K562 (cell line): ENCODE results near the gene ARHGDIA. TPM values are rescaled to one million over a fixed set of nuclear protein-coding genes. Genes with fewer than 3 reads are reported as not detected.

Experiments
- ATF7 ChIP-seq: fragments of 450-650 bp; IDR thresholded peaks from 2 replicates; pipeline ENCODE4 v1.7.1; 2014; ENCODE audit warnings: mild to moderate bottlenecking, moderate library complexity
- CBFB ChIP-seq: sonication (generic); formaldehyde crosslinking; IDR thresholded peaks from 2 replicates; pipeline ENCODE4 v1.4.0; 2020; ENCODE audit warnings: mild to moderate bottlenecking, missing genetic modification reagents
- CCNT2 ChIP-seq: IDR thresholded peaks from 2 replicates; pipeline ENCODE4 v1.6.1; 2011; ENCODE audit warnings: borderline replicate concordance, low read depth, mild to moderate bottlenecking, moderate library complexity, mixed read lengths, low read length; ENCODE audit not compliant: insufficient read length; ENCODE audit errors: extremely low read depth
- IRF1 ChIP-seq: sonication (generic); formaldehyde crosslinking; IDR thresholded peaks from 2 replicates; pipeline ENCODE4 v1.8.0; 2022; ENCODE audit warnings: missing genetic modification reagents, mild to moderate bottlenecking, borderline replicate concordance
- IRF2 ChIP-seq: sonication (generic); formaldehyde crosslinking; IDR thresholded peaks from 2 replicates; pipeline ENCODE4 v1.8.1; 2022; ENCODE audit warnings: mild to moderate bottlenecking, missing genetic modification reagents
- LCOR ChIP-seq: sonication (generic); formaldehyde crosslinking; IDR thresholded peaks from 2 replicates; pipeline ENCODE4 v1.8.0; 2022; ENCODE audit warnings: mild to moderate bottlenecking, missing genetic modification reagents
- RBM17 ChIP-seq: fragments of 200-400 bp; formaldehyde crosslinking; IDR thresholded peaks from 2 replicates; pipeline ENCODE4 v1.6.1; 2017; ENCODE audit warnings: low read depth, mild to moderate bottlenecking, low read length, borderline replicate concordance
- RERE ChIP-seq: sonication (generic); formaldehyde crosslinking; IDR thresholded peaks from 2 replicates; pipeline ENCODE4 v1.8.0; 2023; ENCODE audit warnings: missing genetic modification reagents, mild to moderate bottlenecking, borderline replicate concordance
- SPI1 ChIP-seq: IDR thresholded peaks from 2 replicates; pipeline ENCODE4 v1.6.1; 2011; ENCODE audit warnings: low read depth, low read length, control low read depth, borderline replicate concordance
- TSC22D4 ChIP-seq: fragments of 450-650 bp; IDR thresholded peaks from 2 replicates; pipeline ENCODE4 v1.6.1; 2016; ENCODE audit warnings: missing genetic modification characterization, missing biosample characterization, control low read depth
- ZC3H4 ChIP-seq: sonication (generic); formaldehyde crosslinking; IDR thresholded peaks from 2 replicates; pipeline ENCODE4 v1.9.0; 2021; ENCODE audit warnings: missing genetic modification reagents, borderline replicate concordance
- ZFPM2 ChIP-seq: fragments of 250-450 bp; sonication (Bioruptor Pico); IDR thresholded peaks from 2 replicates; pipeline ENCODE4 v1.5.1; 2022; ENCODE audit warnings: mild to moderate bottlenecking
- ZNF212 ChIP-seq: fragments of 450-650 bp; formaldehyde crosslinking; IDR thresholded peaks from 2 replicates; pipeline ENCODE4 v1.4.0; 2020; ENCODE audit warnings: mild to moderate bottlenecking
- ZNF23 ChIP-seq: fragments of 250-450 bp; sonication (Bioruptor Pico); IDR thresholded peaks from 2 replicates; pipeline ENCODE4 v1.4.0; 2020; ENCODE audit warnings: mild to moderate bottlenecking
- ZNF408 ChIP-seq: fragments of 250-450 bp; sonication (Bioruptor Pico); IDR thresholded peaks from 2 replicates; pipeline ENCODE4 v1.4.0; 2020; ENCODE audit warnings: low read depth, mild to moderate bottlenecking, moderate library complexity
- polyA plus RNA-seq, 8 experiments: library from polyadenylated mRNA; depleted of rRNA in 4 of 8; stranded (reverse) in 5 of 8; unstranded in 3 of 8; fragments of >200 nt; fragmentation: Nextera tagmentation in 2 of 8; fragmentation: Illumina TruSeq in 1 of 8; extraction: Ambion mirVana in 2 of 8; extraction: Trizol in 1 of 8; gene quantifications; 2 replicates each; pipeline versions ENCODE4 v1.2.1 to v1.2.3, GENCODE V29; 2011 to 2014; ENCODE audit warnings: inconsistent platforms in 1 of 8, missing spikeins in 1 of 8
- total RNA-seq, 7 experiments: library from RNA; depleted of rRNA in 6 of 7; stranded (reverse); fragments of >200 nt in 6 of 7; fragmentation: Illumina TruSeq in 2 of 7; extraction: Trizol in 2 of 7; gene quantifications; 2 replicates each; pipeline versions ENCODE4 v1.2.1 to v1.2.3, GENCODE V29; 2011 to 2021; ENCODE audit warnings: low replicate concordance in 1 of 7
- TF ChIP-seq, protein P1 (sequence below): IDR thresholded peaks from 2 replicates; pipeline ENCODE4 v1.6.1; 2011; ENCODE audit not compliant: insufficient read length; ENCODE audit errors: extremely low read depth
- TF ChIP-seq, protein P2 (sequence below): fragments of 450-650 bp; IDR thresholded peaks from 2 replicates; pipeline ENCODE4 v1.7.0; 2016; ENCODE audit warnings: borderline replicate concordance

Gene ARHGDIA
- total and polyA plus RNA-seq, 9 of the 15 experiments (the other 6 are each of a cell fraction or from before 2014, with no cell fraction given): 9.6 to 340 (median 97.6) TPM

- TF ChIP-seq, protein P1, sequence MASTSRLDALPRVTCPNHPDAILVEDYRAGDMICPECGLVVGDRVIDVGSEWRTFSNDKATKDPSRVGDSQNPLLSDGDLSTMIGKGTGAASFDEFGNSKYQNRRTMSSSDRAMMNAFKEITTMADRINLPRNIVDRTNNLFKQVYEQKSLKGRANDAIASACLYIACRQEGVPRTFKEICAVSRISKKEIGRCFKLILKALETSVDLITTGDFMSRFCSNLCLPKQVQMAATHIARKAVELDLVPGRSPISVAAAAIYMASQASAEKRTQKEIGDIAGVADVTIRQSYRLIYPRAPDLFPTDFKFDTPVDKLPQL: no peak
- 0 out of 2 replicates have a peak, but pooled peaks have one; percentile 49 for TF ChIP-seq LCOR (CRISPR knock-in tag)
- TF ChIP-seq IRF1 (CRISPR knock-in tag): no peak
- no peak for TF ChIP-seq CBFB
- peak; percentile 72 for TF ChIP-seq ATF7
- no peak for TF ChIP-seq ZFPM2 (CRISPR knock-in tag)
- no peak for TF ChIP-seq ZNF408 (CRISPR knock-in tag)
- TF ChIP-seq, protein P2, sequence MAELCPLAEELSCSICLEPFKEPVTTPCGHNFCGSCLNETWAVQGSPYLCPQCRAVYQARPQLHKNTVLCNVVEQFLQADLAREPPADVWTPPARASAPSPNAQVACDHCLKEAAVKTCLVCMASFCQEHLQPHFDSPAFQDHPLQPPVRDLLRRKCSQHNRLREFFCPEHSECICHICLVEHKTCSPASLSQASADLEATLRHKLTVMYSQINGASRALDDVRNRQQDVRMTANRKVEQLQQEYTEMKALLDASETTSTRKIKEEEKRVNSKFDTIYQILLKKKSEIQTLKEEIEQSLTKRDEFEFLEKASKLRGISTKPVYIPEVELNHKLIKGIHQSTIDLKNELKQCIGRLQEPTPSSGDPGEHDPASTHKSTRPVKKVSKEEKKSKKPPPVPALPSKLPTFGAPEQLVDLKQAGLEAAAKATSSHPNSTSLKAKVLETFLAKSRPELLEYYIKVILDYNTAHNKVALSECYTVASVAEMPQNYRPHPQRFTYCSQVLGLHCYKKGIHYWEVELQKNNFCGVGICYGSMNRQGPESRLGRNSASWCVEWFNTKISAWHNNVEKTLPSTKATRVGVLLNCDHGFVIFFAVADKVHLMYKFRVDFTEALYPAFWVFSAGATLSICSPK: no peak
- TF ChIP-seq ZC3H4 (CRISPR knock-in tag): no peak
- TF ChIP-seq SPI1: peak; percentile 49; the same call in 1 of the 2 replicates
- peak; percentile 54 for TF ChIP-seq CCNT2
- TF ChIP-seq ZNF23 (CRISPR knock-in tag): no peak
- no peak for TF ChIP-seq ZNF212
- TF ChIP-seq RBM17: no peak
- TF ChIP-seq IRF2 (CRISPR knock-in tag): no peak
- TF ChIP-seq RERE (CRISPR knock-in tag): no peak
- no peak for TF ChIP-seq TSC22D4
Observed at GRCh38 chr17:81821603-81822311, 49.4 kb downstream of the ARHGDIA start (continued).
